ENCODE results near the gene TCF19. TPM values are rescaled to one million over a fixed set of nuclear protein-coding genes. Genes with fewer than 3 reads are reported as not detected.
A peak's percentile ranks its signal among the peaks of the same experiment; 100 is the strongest.

TCF19 gene
- total and polyA plus RNA-seq, 8 donors, result 5.0 to 16.1 (median 7.4) TPM

- Histone ChIP-seq H3K36me3 (peaks cover 0 to 34% (median 22%) of the 10 kb centered on the region in 4 donors), H3K4me1 (peaks cover 0 to 42% (median 19%) of the 10 kb centered on the region in 4 donors), H3K9me3 (no peaks in the 10 kb centered on the region), H3K4me3 (no peak within 1 kb of the TSS), H3K27me3 (no peaks in the 10 kb centered on the region), H3K27ac (peak within 1 kb of the TSS in 4 of 5 donors; percentile 25 to 68 (median 43))
- intact Hi-C loops (cut with DNase I; ENCODE audit: low total_unique reads), result no loop called here
- no peak for DNase-seq
- TF ChIP-seq, protein P1, sequence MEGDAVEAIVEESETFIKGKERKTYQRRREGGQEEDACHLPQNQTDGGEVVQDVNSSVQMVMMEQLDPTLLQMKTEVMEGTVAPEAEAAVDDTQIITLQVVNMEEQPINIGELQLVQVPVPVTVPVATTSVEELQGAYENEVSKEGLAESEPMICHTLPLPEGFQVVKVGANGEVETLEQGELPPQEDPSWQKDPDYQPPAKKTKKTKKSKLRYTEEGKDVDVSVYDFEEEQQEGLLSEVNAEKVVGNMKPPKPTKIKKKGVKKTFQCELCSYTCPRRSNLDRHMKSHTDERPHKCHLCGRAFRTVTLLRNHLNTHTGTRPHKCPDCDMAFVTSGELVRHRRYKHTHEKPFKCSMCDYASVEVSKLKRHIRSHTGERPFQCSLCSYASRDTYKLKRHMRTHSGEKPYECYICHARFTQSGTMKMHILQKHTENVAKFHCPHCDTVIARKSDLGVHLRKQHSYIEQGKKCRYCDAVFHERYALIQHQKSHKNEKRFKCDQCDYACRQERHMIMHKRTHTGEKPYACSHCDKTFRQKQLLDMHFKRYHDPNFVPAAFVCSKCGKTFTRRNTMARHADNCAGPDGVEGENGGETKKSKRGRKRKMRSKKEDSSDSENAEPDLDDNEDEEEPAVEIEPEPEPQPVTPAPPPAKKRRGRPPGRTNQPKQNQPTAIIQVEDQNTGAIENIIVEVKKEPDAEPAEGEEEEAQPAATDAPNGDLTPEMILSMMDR (IDR thresholded peaks at IDR 0.05), result no peak
- TF ChIP-seq POLR2A (IDR thresholded peaks at IDR 0.05) (no peak), EP300 (IDR thresholded peaks at IDR 0.05) (no peak), POLR2AphosphoS5 (IDR thresholded peaks at IDR 0.05) (no peak)
- 69 to 80% (median 73%) methylated on average over 9 of the region's 9 CpGs for WGBS, 5 donors
Observed at GRCh38 chr6:31170600-31170881, 12.2 kb downstream of the TCF19 start, which contains the start of gene POU5F1. Gene POU5F1, minus strand, starts transcription at chr6:31170682. Its CDS starts 62 bp downstream, at chr6:31170620.

DNA sequence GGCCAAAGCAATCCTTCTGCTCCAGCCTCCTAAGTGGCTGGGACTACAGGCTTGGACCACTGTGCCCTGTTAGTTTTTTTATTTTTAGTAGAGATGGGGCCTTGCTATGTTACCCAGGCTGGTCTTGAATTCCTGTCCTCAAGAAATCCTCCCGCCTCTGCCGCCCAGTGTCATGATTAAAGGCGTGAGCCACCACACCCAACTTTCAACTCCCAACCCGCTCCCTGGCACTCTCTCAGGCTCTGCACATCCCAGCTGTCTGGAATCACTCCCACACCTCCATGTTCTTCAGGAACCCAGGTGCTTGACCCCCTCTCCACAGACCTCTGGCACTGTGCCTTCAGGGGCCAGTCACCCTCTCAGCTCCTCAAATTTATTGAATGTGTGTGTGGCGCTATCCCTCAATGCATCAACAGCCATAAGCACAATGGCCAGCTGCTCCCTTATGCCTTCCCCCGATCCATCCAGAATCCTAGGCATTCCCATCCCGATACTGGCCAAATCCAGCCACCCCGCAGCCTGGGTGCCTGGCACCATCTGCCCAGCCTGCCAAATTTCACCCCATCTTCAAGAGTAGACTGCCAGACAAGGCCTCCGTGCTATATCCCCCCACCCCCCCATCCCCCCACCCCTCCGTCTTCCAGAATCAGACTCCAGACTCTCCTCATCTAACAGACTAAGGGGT, 12.7 kb downstream of the TCF19 start:
- Histone ChIP-seq H3K9me3 (no peaks in the 10 kb centered on the region), H3K4me3 (no peak overlapping the region), H3K36me3 (peaks cover 0 to 32% (median 22%) of the 10 kb centered on the region in 4 donors), H3K27me3 (no peaks in the 10 kb centered on the region), H3K27ac (no peak overlapping the region), H3K4me1 (peaks cover 5 to 48% (median 22%) of the 10 kb centered on the region in 4 donors)
- intact Hi-C loops (cut with DNase I; ENCODE audit: low total_unique reads), result no loop called here
- TF ChIP-seq EP300 (IDR thresholded peaks at IDR 0.05) (no peak), POLR2AphosphoS5 (IDR thresholded peaks at IDR 0.05) (no peak), POLR2A (IDR thresholded peaks at IDR 0.05) (no peak)
- TF ChIP-seq, protein P1 (IDR thresholded peaks at IDR 0.05), result no peak
- WGBS, 5 donors, result 89 to 96% (median 94%) methylated on average over 10 of the region's 10 CpGs
- no peak for DNase-seq

GRCh38 chr6:31171931-31172905, 13.8 kb downstream of the TCF19 start:
- no peaks in the 10 kb centered on the region for H3K27me3 ChIP-seq
- H3K36me3 ChIP-seq, result peaks cover 0 to 33% (median 22%) of the 10 kb centered on the region in 4 donors
- no peak for DNase-seq
- H3K4me3 ChIP-seq, result no peak overlapping the region
- H3K9me3 ChIP-seq, result no peaks in the 10 kb centered on the region
- H3K27ac ChIP-seq, result no peak overlapping the region
- H3K4me1 ChIP-seq, result peaks cover 10 to 52% (median 25%) of the 10 kb centered on the region in 4 donors
- WGBS, 5 donors, result 66 to 77% (median 73%) methylated on average over 13 to 16 of the region's 16 CpGs
- TF ChIP-seq, protein P1 (IDR thresholded peaks at IDR 0.05), result no peak
- TF ChIP-seq POLR2A (IDR thresholded peaks at IDR 0.05) (no peak), EP300 (IDR thresholded peaks at IDR 0.05) (no peak)
- intact Hi-C loops (cut with DNase I; ENCODE audit: low total_unique reads), result no loop called here

GRCh38 chr6:31172973-31173384, 14.6 kb downstream of the TCF19 start:
- intact Hi-C loops (cut with DNase I; ENCODE audit: low total_unique reads), result no loop called here
- no peak for DNase-seq
- Histone ChIP-seq H3K36me3 (peaks cover 0 to 38% (median 26%) of the 10 kb centered on the region in 4 donors), H3K4me3 (no peak overlapping the region), H3K27ac (peak overlapping the region in 1 of 5 donors; percentile 26), H3K9me3 (no peaks in the 10 kb centered on the region), H3K4me1 (peaks cover 11 to 58% (median 29%) of the 10 kb centered on the region in 4 donors), H3K27me3 (no peaks in the 10 kb centered on the region)
- WGBS, 5 donors, result 62 to 95% (median 82%) methylated on average over 4 to 5 of the region's 5 CpGs
- TF ChIP-seq, protein P1 (IDR thresholded peaks at IDR 0.05), result no peak
- TF ChIP-seq POLR2A (IDR thresholded peaks at IDR 0.05), result no peak
- no peak for TF ChIP-seq POLR2AphosphoS5 (IDR thresholded peaks at IDR 0.05)
- TF ChIP-seq EP300 (IDR thresholded peaks at IDR 0.05), result no peak

Measured in stomach (tissue), 9 donors.